Astrocyte of the cerebellum (primary cell): ENCODE measurements around the gene NR1D2.
"Not testable (repeated sequence)": the region's sequence is repeated elsewhere in the genome, so short reads cannot be mapped to it uniquely, and the experiment has no call there.

Source experiments
- DNase-seq: peaks from one replicate; pipeline ENCODE4 v3.0.0-alpha.2; 2011; ENCODE audit warnings: low read depth
- H3K4me3 ChIP-seq: 2 replicates; pipeline ENCODE4 v1.5.1; 2011; ENCODE audit warnings: mild to moderate bottlenecking, low read depth, low read length, moderate library complexity
- in situ Hi-C: cut with HindIII; loops from 2 replicates; pipeline ENCODE4 v1.10.0; 2017; ENCODE audit warnings: low sequenced_read_pairs
- TF ChIP-seq, protein P1 (sequence below): IDR thresholded peaks from 2 replicates; pipeline ENCODE4 v1.5.1; 2012; ENCODE audit warnings: low read length, low read depth, moderate library complexity, mild to moderate bottlenecking; ENCODE audit errors: missing control alignments

NR1D2 gene

DNA sequence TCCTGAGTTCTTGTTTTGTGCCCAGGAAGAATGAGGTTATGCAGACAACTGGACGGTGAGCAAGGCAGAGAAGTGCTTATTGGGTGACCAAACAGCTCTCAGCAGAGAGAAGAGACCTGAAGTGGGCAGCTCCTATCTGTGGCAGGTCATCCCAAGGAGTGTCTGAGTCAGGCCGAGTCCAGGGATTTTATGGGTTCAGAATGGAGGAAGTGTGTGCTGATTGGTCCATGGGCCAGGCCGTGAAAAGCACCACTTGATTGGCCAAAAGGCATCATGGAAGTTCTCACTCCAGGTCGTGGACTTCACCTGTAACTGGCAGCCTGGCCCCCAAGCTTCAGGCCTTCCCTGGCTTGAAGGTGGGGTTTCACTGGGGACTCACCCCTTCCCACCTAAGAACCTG lies 74.5 kb downstream of the NR1D2 start:
- no peak for DNase-seq
- TF ChIP-seq, protein P1, sequence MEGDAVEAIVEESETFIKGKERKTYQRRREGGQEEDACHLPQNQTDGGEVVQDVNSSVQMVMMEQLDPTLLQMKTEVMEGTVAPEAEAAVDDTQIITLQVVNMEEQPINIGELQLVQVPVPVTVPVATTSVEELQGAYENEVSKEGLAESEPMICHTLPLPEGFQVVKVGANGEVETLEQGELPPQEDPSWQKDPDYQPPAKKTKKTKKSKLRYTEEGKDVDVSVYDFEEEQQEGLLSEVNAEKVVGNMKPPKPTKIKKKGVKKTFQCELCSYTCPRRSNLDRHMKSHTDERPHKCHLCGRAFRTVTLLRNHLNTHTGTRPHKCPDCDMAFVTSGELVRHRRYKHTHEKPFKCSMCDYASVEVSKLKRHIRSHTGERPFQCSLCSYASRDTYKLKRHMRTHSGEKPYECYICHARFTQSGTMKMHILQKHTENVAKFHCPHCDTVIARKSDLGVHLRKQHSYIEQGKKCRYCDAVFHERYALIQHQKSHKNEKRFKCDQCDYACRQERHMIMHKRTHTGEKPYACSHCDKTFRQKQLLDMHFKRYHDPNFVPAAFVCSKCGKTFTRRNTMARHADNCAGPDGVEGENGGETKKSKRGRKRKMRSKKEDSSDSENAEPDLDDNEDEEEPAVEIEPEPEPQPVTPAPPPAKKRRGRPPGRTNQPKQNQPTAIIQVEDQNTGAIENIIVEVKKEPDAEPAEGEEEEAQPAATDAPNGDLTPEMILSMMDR: no peak
- in situ Hi-C loops: no loop called here

DNA sequence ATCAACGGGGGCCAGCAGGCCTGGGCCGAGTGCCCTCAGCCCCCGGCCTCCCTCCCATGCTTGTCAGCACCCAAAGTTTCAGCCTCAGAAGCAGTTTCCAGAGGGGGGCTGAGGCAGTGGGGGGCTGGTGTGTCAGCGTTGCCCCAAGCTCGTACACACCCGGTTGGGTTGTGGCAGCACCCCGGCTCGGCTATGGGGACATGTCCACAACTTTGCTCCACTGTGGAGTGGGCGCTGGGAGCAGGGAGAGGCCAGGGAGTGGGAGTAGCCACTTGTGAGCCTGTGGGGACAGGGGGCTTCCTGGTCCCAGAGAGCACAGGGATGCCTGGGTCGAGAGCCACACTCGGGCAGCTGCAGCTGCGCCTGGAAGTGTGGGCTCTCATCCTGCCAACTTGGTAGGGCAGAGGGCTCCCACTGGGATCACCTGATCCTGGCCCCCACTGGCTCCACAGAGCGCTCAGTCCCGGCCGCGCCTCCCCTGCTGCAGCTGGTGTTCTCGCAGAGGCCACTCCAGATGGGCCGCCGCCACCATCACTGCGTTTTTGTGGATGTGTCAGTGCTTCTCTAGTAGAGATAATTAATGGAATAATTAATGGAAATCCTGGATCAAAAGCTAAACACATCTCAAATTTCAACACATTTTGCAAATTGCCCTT lies 75.1 kb downstream of the NR1D2 start:
- H3K4me3 ChIP-seq: no peak overlapping the region
- DNase-seq: no peak
- TF ChIP-seq, protein P1: no peak
- in situ Hi-C loops: no loop called here

More for the DNA sequence above, 74.5 kb downstream of the NR1D2 start:
- H3K4me3 ChIP-seq: no peak overlapping the region

DNA sequence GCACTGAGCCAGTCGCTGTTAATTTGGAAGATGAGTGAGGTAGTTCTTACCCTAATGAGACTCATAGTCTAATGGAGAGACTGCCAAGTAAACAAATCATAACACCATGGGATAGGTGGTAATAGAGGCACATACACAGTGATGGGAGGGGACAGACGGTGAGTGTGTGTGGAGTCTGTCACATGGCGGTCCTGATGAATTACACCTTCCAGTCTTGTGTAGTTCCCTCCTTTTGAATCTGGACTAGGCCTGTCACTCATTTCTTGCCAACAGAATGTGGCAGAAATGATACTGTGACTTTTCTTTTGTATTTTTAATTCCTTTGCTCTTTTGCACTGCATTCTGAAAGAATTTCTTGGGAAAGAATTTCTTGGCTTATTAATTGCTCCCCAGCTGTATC lies 78.1 kb downstream of the NR1D2 start:
- no peak for DNase-seq
- TF ChIP-seq, protein P1: no peak
- in situ Hi-C loops: no loop called here
- H3K4me3 ChIP-seq: no peak overlapping the region

DNA sequence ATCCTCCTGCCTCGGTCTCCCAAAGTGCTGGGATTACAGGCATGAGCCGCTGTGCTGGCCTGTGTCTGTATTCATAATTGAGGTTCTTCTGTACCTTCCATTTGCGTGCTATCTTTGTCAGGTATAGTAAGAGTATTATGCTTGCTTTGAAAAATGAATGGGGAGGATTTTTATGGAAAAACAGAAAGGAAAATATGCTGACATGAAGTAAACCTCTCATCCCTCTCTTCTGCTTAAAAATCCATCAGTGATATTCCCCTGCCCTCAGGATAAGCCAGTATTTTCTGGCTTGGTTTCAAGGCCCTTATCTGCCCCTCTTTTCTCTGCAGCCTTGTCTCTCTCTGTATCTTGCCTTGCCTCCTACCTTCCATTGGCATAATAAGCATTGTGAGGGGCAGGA lies 80.7 kb downstream of the NR1D2 start:
- in situ Hi-C loops: no loop called here
- TF ChIP-seq, protein P1: no peak
- no peak overlapping the region for H3K4me3 ChIP-seq
- DNase-seq: no peak

DNA sequence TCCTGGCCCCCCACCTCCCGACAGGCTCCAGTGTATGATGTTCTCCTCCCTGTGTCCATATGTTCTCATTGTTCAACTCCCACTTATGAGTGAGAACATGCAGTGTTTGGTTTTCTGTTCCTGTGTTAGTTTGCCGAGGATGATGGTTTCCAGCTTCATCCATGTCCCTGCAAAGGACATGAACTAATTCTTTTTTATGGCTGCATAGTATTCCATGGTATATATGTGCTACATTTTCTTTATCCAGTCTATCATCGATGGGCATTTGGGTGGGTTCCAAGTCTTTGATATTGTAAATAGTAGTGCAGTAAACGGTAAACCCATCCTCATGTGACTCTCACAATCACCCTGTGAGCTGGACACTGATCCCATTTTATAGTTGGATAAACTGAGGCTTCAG lies 81.6 kb downstream of the NR1D2 start:
- DNase-seq, H3K4me3 ChIP-seq, in situ Hi-C loops: not testable (repeated sequence)

DNA sequence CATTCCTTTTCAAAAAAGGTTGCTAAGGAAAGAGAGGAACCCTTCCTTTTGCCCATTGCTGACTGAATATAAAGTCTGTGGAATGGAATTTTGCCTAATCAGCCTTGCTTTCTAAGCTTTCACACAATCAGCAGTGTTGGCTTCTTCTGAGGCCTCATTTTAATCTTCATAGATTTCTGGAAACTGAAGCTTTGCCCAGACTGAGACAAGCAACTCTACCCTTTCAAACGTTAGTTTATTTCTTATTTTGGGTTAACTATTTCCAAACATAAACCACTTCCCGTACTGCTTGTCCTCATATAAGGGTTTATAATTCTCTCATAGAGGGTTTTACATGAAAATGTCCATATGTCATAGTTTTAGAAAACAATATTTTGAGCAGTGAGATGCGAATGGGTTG lies 82.9 kb downstream of the NR1D2 start:
- H3K4me3 ChIP-seq: no peak overlapping the region
- DNase-seq: no peak
- in situ Hi-C loops: no loop called here
- TF ChIP-seq, protein P1: no peak
